GM11168 (cell line): ENCODE measurements around the gene PGLYRP2.

Source experiments
- in situ Hi-C: fragments of 300-500 bp; cut with MboI; formaldehyde crosslinking; loops from one replicate; pipeline ENCODE4 v1.12.0; 2022; ENCODE audit warnings: low sequenced_read_pairs; ENCODE audit not compliant: unreplicated experiment

PGLYRP2 gene

DNA sequence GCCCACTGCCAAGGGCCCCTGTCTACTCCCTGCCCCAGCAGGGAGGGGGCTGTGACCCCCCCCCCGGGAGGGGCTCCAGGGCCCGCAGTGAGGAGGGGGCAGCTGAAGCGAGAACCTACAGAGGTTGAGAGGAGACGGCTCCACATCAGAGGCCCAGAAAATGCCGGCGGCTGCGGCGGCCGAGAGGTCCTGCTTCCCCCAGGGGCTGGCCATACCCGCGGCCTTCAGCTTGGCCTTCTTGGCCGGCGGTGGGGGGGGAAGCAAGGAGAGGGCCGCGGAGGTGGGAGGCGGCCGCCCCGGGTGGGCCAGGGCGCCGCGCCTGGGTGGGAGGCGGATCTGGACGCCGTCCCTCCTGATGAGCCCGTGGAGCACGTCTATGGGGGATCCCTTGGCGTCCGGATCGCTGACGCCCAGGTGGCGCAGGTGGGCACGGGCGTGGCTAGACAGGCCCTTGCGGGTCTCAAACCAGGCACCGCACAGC lies 51.3 kb downstream of the PGLYRP2 start:
- in situ Hi-C loops, result no loop called here

DNA sequence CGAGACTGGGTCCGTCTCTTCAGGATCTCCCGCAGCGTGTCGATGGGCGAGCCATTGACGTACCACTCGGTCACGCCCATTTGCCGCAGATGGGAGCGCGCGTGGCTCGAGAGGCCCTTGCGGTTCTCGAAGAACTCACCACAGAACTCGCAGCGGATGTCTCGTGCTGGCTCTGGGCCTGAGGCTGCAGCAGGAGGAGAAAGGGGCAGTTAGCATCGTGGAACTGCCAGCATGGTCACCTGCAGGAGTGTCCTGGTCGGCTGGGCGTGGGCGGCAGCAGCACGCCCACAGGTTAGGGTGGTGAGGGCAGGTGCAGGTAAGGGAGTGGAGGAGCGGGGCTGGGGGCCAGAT lies 52.0 kb downstream of the PGLYRP2 start:
- in situ Hi-C loops, result no loop called here

DNA sequence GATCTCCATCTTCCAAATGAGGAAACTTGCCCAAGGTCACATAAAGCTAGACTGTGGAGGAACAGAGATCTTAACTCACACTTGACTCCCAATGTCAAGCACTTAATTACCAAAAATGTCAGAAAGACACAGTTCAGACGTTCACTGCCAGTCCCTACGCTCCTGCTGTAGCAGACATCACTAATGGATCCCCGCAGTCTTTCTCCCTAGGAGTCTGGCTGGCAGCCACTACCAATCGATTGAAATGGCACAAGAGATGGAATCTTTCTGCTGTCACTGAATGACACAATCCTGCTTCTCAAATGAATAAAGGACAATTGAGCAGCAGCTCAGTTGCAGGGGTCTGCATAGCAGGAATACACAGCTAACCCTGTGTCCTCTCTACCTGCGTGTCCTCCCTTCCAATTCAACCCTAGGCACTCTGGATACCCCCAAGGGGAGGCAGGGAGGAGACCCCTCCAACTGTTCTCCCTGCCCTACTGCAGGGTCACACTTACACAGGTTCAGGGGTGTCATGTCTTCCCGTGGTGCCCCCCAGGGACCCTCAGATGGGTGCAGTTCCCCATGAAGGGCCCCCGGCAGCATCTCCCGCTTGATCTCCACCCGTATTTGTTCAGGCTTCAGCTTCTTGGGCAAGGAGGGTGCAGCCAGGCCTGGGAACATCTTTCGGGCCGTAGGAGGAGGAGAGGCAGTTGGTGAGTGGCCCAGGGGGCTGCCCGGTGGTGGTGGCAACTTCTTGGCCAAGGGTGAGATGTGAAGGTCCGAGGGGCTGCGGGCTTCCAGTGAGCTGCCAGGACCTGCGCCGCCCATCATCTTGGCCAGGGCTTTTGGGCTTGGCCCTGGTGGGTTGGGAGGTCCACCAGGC lies 52.6 kb downstream of the PGLYRP2 start:
- in situ Hi-C loops, result no loop called here

- in situ Hi-C loops, result no loop called here
These were observed 53.9 kb downstream of the PGLYRP2 start for GRCh38 chr19:15425321-15425950.

GRCh38 chr19:15424692-15425272 lies 54.5 kb downstream of the PGLYRP2 start:
- in situ Hi-C loops, result no loop called here

- in situ Hi-C loops, result no loop called here
These were observed 55.2 kb downstream of the PGLYRP2 start for GRCh38 chr19:15424121-15424520.

GRCh38 chr19:15423130-15423529 lies 56.2 kb downstream of the PGLYRP2 start:
- in situ Hi-C loops, result no loop called here

DNA sequence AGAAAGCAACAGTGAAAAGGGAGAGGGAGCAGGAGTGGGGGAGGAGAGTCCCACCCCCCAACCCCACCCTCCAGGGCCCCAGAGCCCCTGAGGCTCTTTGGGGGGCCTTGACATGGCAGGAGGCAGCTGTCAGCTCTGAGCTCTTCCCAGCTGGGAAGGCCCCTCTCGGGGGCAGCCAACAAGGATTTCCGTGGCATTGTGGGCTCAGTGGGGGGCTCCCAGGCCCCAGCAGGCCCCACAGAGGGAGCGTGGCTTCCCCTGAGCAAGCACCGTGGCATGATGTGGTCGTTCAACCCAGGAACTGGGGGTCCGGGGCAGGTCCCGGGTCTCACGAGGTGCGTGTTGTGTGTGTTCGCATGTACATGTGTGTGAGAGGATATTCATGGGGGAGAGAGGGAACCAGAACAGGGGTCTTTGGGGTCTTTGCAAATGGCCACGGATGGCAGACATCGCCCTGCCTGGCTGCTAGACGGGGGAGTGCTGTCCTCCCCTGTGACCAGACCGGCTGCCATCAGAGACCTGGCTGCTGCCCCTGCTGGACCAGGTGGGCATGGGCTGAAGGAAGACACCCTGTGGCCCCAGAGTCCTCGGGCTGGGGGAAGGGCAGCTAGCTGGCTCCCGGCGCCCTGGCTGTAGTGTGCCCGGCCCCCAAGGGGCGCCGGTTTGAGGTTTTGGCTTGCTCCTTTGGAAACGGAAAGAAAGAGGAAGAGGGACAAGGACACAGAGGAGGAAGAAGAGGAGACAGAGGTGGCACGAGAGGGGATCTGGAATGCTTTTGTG lies 56.8 kb downstream of the PGLYRP2 start:
- in situ Hi-C loops, result no loop called here

GRCh38 chr19:15421721-15422260 lies 57.5 kb downstream of the PGLYRP2 start:
- in situ Hi-C loops, result no loop called here

DNA sequence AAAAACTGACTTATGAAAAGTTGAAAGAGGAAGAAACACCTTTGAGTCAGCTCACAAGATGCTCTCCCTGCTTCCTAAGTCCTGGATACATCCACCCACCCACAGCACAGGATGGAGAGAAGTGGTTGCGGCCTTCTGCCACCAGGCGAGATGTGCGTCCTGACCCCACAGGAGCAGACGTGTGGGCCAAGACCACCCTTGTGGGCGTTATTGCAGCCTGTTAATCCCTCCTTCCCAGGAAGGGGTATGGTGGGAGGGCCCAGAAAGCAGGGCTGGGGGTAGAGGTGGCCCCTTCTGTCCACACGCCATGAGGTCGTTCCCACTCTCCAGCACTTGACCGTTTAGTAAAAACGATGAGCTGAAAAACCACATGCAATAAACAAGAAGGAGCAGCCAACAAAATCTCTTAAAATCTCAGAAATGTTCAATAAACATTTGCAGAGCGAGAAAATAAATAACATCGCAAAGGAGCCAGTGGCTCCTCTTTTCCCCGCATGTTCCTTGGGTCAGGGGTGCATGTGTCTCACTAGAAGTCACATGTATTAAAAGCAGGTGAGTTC lies 58.1 kb downstream of the PGLYRP2 start:
- in situ Hi-C loops, result no loop called here

- in situ Hi-C loops, result loop anchor here (5.0 kb wide), 1 partner anchor 133 kb away; no protein-coding TSS in a partner anchor
These were observed 59.8 kb downstream of the PGLYRP2 start for GRCh38 chr19:15419413-15420025.
